HUES6 (cell line): ENCODE data around the gene ARHGAP15.

ENCODE experiments used
- H3K27ac ChIP-seq: 2 replicates; pipeline ENCODE4 v1.7.0; 2013; ENCODE audit warnings: low read depth, mild to moderate bottlenecking, low read length, inconsistent platforms
- H3K27me3 ChIP-seq: 2 replicates; pipeline ENCODE4 v1.6.1; 2013; ENCODE audit warnings: low read length; ENCODE audit not compliant: control insufficient read depth, insufficient read depth
- H3K36me3 ChIP-seq: 2 replicates; pipeline ENCODE4 v1.6.1; 2013; ENCODE audit warnings: low read length; ENCODE audit not compliant: control insufficient read depth, insufficient read depth
- H3K4me1 ChIP-seq: 2 replicates; pipeline ENCODE4 v1.6.1; 2013; ENCODE audit warnings: low read length; ENCODE audit not compliant: control insufficient read depth, insufficient read depth
- H3K4me3 ChIP-seq: 2 replicates; pipeline ENCODE4 v1.5.1; 2013; ENCODE audit warnings: low read depth, low read length
- H3K9ac ChIP-seq: one replicate; pipeline ENCODE4 v1.6.1; 2013; ENCODE audit warnings: mild to moderate bottlenecking, low read length
- H3K9me3 ChIP-seq: 2 replicates; pipeline ENCODE4 v1.6.1; 2013; ENCODE audit warnings: low read depth, low read length; ENCODE audit not compliant: control insufficient read depth, insufficient read depth

The ARHGAP15 gene

GRCh38 chr2:143558665-143559064 is 429.4 kb downstream of the ARHGAP15 start:
- no peaks in the 10 kb centered on the region for H3K4me1 ChIP-seq
- no peaks in the 10 kb centered on the region for H3K27me3 ChIP-seq
- H3K36me3 ChIP-seq = no peaks in the 10 kb centered on the region
- no peak overlapping the region for H3K4me3 ChIP-seq
- no peak overlapping the region for H3K27ac ChIP-seq
- H3K9ac ChIP-seq = no peak overlapping the region
- no peaks in the 10 kb centered on the region for H3K9me3 ChIP-seq

- Histone ChIP-seq H3K9ac (no peak overlapping the region), H3K27me3 (no peaks in the 10 kb centered on the region), H3K9me3 (no peaks in the 10 kb centered on the region), H3K36me3 (no peaks in the 10 kb centered on the region), H3K27ac (no peak overlapping the region), H3K4me3 (no peak overlapping the region), H3K4me1 (no peaks in the 10 kb centered on the region)
Measured at GRCh38 chr2:143559147-143559546, 429.9 kb downstream of the ARHGAP15 start.

DNA sequence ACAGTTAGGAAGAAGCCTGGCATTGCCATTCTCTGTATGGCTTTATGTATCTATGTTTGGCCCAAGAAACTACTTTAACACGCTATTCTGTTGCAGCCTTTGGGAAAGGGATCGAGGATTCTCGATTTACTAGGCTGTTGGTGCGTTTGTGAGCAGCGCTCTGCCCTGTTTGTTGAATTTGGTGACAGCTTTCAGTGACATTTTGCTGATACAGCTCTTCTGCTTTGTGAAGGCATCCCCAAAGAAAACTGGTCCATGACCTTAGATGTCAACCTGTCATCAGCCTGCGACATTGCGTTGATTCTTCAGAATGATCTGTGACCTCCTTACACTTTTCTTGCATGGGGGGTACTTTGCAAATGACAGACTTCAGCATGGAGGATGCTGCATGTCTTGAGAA is 431.5 kb downstream of the ARHGAP15 start:
- Histone ChIP-seq H3K27ac (no peak overlapping the region), H3K4me3 (no peak overlapping the region), H3K27me3 (no peaks in the 10 kb centered on the region), H3K4me1 (no peaks in the 10 kb centered on the region), H3K9me3 (no peaks in the 10 kb centered on the region), H3K36me3 (no peaks in the 10 kb centered on the region), H3K9ac (no peak overlapping the region)

GRCh38 chr2:143564419-143564818 is 435.2 kb downstream of the ARHGAP15 start:
- no peak overlapping the region for H3K9ac ChIP-seq
- H3K9me3 ChIP-seq = no peaks in the 10 kb centered on the region
- H3K4me1 ChIP-seq = no peaks in the 10 kb centered on the region
- no peaks in the 10 kb centered on the region for H3K36me3 ChIP-seq
- H3K27me3 ChIP-seq = no peaks in the 10 kb centered on the region
- H3K27ac ChIP-seq = no peak overlapping the region
- no peak overlapping the region for H3K4me3 ChIP-seq

DNA sequence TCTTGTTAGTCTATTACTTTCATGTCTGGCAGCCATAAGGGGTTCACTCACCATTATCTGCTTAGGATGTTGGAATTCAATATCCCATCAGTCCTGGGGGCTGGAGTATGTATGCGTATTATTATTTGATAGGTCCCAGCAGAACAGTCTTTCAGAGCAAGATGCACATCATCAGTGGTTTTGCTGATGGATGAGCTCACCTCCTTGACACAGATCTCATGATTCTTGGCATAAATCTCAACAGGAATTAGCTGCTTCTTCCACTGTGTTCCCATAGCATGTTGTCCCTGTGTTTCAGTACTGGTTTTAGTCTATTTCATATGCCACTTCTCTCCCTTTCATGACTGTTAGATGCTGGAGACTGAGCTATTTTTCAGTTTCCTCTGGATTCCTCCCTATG is 442.5 kb downstream of the ARHGAP15 start:
- Histone ChIP-seq H3K4me3 (no peak overlapping the region), H3K9ac (no peak overlapping the region), H3K27me3 (no peaks in the 10 kb centered on the region), H3K9me3 (no peaks in the 10 kb centered on the region), H3K36me3 (no peaks in the 10 kb centered on the region), H3K27ac (no peak overlapping the region), H3K4me1 (no peaks in the 10 kb centered on the region)

- H3K27me3 ChIP-seq = no peaks in the 10 kb centered on the region
- peaks cover 5% of the 10 kb centered on the region; the same call in 1 of the 2 replicates for H3K4me1 ChIP-seq
- no peaks in the 10 kb centered on the region for H3K36me3 ChIP-seq
- no peak overlapping the region for H3K27ac ChIP-seq
- no peak overlapping the region for H3K4me3 ChIP-seq
- no peak overlapping the region for H3K9ac ChIP-seq
- H3K9me3 ChIP-seq = no peaks in the 10 kb centered on the region
Measured at GRCh38 chr2:143572421-143572820, 443.2 kb downstream of the ARHGAP15 start.

GRCh38 chr2:143574069-143574468 is 444.9 kb downstream of the ARHGAP15 start:
- no peaks in the 10 kb centered on the region for H3K27me3 ChIP-seq
- H3K27ac ChIP-seq = no peak overlapping the region
- no peaks in the 10 kb centered on the region for H3K9me3 ChIP-seq
- no peak overlapping the region for H3K9ac ChIP-seq
- H3K4me3 ChIP-seq = no peak overlapping the region
- H3K36me3 ChIP-seq = no peaks in the 10 kb centered on the region
- peaks cover 12% of the 10 kb centered on the region; the same call in 1 of the 2 replicates for H3K4me1 ChIP-seq

DNA sequence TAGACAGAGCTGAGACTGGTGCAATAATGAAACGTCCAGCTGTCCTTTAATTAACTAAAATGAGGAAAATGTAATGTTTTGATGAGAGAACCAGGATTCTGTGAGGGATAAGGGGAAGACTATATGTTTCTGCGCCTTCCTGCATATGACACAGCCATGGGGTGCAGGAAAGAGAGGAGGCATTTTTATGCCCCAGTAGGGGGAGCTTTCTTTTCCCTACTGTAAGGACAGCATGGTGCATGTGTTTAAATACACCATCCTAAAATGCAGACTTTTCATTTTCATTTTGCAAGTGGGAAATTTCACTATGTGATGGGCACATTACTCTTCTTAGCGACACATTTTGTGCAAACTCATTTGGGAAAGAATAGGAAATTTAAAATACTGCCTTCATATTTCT is 446.1 kb downstream of the ARHGAP15 start:
- H3K27ac ChIP-seq = no peak overlapping the region
- peaks cover 12% of the 10 kb centered on the region; the same call in 1 of the 2 replicates for H3K4me1 ChIP-seq
- H3K9ac ChIP-seq = no peak overlapping the region
- no peaks in the 10 kb centered on the region for H3K9me3 ChIP-seq
- H3K36me3 ChIP-seq = no peaks in the 10 kb centered on the region
- no peak overlapping the region for H3K4me3 ChIP-seq
- no peaks in the 10 kb centered on the region for H3K27me3 ChIP-seq

GRCh38 chr2:143577489-143577888 is 448.3 kb downstream of the ARHGAP15 start:
- H3K4me1 ChIP-seq = peaks cover 12% of the 10 kb centered on the region; the same call in 1 of the 2 replicates
- H3K9ac ChIP-seq = no peak overlapping the region
- H3K27ac ChIP-seq = no peak overlapping the region
- no peak overlapping the region for H3K4me3 ChIP-seq
- no peaks in the 10 kb centered on the region for H3K9me3 ChIP-seq
- H3K27me3 ChIP-seq = no peaks in the 10 kb centered on the region
- no peaks in the 10 kb centered on the region for H3K36me3 ChIP-seq

DNA sequence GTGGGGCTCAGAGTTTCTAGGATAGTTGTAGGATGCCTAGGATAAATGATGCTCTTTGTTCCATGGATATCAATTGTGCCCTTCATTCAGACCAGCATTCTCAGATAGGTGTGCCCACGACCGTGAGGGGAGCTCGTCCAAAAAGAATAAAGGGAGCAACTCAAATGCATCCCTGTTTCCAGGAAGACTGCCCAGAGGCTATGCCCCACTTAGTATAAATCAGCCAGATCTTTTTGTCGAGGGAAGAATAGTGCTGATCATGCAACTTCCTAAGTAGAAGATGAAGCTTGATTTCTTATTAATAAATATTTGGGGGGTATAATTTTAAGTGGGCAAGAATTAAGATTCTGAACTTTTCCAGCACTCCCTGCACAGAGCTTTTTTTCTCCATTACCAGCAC is 450.2 kb downstream of the ARHGAP15 start:
- Histone ChIP-seq H3K4me3 (no peak overlapping the region), H3K27ac (no peak overlapping the region)

DNA sequence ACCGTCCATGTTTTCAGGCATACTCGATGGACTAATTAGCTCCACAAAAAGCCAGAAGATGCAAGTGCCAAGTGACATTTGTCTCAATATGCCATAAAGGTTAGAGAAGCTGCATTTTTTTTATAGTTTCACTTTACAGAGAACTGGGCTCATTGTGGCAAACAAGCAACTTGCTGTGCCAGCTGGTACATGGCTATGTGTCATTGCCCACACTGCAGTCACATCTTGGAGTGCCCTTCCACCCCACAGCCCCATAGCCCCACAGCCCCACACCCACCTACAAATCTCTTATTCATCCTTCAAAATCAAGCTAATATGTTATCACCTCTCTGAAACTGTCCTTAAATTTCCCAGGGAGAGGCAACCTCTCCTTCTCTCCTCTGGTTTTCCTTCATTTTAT is 451.9 kb downstream of the ARHGAP15 start:
- Histone ChIP-seq H3K36me3 (no peaks in the 10 kb centered on the region), H3K9me3 (no peaks in the 10 kb centered on the region), H3K4me3 (no peak overlapping the region), H3K4me1 (peaks cover 12% of the 10 kb centered on the region; the same call in 1 of the 2 replicates), H3K27ac (no peak overlapping the region), H3K9ac (no peak overlapping the region), H3K27me3 (no peaks in the 10 kb centered on the region)

More for the DNA sequence above, 450.2 kb downstream of the ARHGAP15 start:
- Histone ChIP-seq H3K4me1 (peaks cover 12% of the 10 kb centered on the region; the same call in 1 of the 2 replicates), H3K9me3 (no peaks in the 10 kb centered on the region), H3K36me3 (no peaks in the 10 kb centered on the region), H3K9ac (no peak overlapping the region), H3K27me3 (no peaks in the 10 kb centered on the region)
